NOMO-1 (cell line): ENCODE measurements around the gene RTN4IP1.
"Not testable (repeated sequence)": the region's sequence is repeated elsewhere in the genome, so short reads cannot be mapped to it uniquely, and the experiment has no call there.

Source experiments
- DNase-seq, 2 experiments: peaks; one replicate each; lab custom pipeline; 2025; ENCODE audit not compliant: unreplicated experiment in 2 of 2; lab: John Stamatoyannopoulos, UW

The RTN4IP1 gene

DNA sequence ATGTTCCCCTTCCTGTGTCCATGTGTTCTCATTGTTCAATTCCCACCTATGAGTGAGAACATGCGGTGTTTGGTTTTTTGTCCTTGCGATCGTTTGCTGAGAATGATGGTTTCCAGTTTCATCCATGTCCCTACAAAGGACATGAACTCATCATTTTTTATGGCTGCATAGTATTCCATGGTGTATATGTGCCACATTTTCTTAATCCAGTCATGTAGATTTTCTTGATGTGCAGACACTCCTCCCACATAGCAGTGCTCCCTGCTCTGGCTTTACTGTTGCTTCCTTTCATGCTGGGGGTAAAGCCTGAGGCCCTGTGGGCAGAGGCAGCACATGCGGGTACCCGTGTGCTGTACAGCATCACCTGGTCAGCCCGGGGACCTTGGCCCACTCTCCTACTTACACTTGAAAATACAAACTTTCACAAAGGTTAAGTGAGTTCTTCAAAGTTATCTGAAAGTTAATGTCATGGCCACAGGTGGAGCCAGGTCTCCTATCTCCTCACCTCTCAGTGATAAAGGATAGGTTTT lies 80.3 kb downstream of the RTN4IP1 start:
- DNase-seq = not testable (repeated sequence)

DNA sequence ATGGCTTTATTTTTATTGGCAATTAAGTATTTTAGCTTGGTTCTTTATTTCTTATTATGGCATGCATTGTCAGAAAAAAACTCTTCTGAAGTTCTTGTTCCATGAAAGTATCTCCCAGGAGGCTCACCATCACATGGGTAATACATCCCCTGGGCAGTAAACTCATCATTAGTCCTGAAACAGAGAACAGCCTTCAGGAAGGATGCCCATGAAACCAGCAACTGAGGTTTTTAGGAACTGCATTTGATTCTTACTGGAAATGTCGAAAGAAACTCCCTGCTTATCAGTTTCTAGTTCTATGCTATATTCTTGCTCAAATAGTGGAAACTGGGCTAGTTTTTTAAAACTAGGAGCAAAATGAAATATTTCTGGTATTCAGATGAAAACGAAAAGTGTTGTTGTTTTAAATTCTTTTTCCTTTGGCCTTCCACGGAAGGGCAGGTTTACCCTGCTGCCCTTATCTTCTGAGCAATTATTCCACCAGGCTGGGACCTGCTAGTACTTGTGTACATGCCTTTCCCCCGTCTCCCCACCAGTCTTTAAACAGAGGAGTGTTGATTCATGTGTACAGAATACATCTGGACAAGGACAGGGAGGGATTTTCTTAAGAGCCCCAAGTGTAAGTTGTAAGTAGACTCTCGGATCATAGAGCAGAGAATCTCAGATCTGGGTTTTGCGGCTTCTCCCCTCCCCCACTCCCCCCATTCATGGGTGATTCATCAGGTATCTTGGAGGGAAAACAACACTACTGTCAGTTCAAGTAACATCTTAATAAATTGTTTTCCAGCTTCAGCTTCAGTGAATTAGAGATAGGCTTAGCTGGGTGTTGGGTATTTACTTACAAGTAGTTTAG lies 81.5 kb downstream of the RTN4IP1 start:
- no peak for DNase-seq

DNA sequence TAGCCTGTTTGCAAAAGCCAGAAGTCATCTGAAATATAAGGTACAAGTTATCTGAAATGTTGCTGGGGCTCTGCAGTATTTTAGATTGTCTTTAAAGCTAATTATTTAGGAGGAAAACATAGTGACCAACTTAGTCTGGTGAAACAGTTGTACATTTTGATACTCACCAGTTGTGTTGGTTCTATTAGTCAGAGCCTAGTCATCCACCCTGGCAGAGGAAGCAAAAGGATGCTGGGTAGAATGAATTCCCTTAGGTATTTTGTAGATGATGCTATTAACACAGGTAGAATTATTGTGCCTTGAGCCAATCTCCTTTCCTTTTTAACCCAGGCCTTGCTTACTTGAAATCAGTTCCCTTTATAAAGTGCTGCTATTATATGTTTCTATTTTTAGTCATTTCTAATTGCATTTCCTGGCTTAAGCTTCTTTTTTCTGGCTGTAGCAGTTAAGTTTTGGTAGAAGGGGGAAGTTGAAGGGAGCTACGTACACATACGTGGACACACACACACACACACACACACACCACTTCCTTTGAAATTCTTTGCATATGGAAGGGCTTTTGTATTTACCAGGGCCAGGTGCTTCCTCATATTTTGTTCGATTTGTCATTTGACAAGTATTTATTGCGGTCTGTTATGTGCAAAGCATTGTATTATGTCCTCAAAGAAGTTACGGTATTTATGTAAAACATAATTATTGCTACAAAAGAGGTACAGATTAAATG lies 82.4 kb downstream of the RTN4IP1 start:
- DNase-seq = peak; percentile 87 to 96

DNA sequence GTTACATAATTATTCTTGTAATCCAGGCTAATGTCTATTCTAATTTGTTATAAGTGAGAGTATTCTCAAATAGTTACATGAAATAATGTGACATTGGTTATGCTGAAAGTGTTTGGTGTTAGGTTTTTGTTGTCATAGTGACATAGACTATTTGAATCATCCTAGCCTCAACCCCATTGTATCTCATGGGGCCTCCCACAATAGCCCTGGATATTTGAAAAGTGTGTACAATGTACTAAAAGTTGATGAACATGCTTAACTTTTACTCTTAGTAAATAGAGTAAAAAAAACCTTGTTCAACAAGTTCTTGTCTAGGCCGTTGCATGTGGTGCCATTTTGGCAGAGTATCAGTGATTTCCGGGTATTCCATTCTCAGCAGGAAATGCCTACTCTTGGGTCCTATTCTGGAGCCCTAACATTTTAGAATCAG lies 83.0 kb downstream of the RTN4IP1 start:
- no peak for DNase-seq

DNA sequence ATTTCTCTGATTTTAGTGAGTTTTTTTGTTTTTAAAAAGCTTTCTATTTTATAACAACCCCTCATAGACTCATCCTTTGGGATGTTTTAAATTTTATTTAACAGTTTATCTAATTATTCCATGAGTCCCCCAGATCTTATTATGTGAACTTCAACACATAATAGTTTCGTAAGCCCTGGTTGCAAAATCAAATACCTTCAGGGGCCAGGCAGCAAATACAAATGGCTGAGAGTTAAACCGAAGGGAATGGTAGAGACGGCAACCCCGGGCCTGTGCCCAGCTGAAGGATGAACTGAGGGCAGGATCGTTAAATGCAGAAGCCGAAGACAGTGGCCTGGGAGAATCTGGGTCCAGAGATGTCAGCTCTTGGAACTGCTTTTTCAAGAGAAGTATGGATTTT lies 88.4 kb downstream of the RTN4IP1 start:
- DNase-seq = no peak

DNA sequence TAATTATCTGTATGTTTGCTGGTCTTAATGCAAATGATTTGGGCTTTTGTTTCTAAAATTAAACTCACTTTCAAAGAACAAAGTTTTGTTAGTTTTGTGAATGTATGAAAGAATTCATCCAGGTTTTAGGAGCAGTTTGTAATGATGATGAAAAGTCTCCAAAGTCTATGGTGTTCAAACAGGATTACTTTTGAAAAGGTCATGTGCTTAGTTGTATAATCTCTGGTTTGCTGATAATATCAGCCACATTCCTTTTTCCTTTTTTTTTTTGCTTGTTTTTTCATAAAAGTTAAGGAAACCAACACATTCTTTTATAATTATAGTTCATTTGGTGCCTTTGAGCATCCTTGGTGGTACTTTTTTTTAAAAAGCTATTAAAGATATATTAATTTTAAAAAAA lies 88.9 kb downstream of the RTN4IP1 start:
- no peak for DNase-seq

DNA sequence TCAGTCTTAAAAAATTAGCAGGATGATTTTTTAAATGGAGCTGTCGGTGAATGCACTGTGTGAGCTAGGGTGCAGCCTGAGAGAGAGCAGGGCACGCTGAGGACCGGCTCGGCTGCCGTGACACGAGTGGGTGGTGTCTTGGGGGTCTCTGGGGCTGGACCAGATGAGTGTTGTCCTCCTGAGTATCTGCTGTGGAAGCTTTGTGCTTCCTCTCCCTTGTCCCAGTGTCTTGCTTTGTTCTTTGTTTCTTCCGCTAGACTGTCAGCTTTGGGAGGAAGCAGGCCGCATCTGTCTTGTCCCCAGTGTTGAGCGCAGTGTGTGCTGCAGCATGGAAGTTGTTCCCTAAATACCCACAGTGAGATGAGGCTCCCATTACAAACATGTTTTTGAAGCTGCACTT lies 89.4 kb downstream of the RTN4IP1 start:
- DNase-seq = peak in 1 of 2 experiments; percentile 14

DNA sequence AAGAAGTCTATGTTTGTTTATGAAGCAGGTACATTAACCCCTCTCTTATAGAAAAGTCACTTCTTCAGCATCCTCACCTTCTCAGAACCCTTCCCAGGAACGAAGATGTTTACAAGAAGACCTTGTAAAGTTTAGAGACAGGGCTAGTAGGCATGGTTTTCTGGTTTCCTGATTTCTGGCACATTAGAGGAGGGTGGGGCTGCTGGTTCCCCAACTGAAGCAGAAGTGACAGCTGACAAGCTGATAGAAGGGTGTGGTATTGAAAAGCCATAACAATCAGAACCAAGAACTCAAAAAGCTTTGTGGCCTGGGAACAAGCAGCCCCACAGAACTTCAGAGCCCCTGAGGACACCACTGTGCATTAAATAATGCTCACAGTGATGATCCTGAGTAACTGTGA lies 91.2 kb downstream of the RTN4IP1 start:
- DNase-seq = peak in 1 of 2 experiments; percentile 18

DNA sequence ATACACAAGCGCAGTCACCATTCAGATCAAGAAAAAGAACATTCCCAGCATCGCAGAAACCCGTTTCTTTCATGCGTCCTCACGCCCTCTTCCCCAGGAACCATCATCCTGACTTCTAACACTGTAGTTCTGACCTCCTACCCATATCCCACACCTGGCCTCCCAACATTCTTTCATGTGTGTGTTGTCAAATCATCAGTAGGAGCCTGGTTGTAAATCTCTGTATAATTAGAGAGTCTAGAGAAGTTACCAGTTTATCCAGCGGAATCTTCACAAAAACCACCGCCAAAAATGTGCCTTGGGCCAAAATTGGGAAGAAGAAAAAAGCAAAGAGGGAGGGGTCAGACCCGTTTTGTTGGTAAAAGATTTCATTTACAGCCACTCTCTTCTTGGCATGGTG lies 91.6 kb downstream of the RTN4IP1 start:
- no peak for DNase-seq

DNA sequence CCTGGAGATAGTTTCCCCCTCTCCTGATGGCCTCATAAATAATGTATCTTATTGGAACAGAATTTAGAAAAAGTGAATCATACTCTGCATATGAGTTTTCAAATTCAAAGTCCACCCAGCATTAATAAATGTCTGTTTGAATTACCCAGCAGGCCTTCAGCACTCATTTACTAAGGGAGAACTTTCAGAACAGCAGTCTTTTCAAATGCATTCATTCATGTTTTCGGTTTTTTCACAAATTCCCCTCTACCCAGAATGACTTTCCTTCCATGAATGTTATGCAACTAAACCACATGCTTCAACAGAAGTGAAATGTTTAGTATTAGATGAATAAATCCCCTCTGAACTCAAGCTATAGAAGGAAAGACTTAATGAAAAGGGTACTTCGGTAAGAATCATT lies 92.4 kb downstream of the RTN4IP1 start:
- DNase-seq = peak in 1 of 2 experiments; percentile 37

DNA sequence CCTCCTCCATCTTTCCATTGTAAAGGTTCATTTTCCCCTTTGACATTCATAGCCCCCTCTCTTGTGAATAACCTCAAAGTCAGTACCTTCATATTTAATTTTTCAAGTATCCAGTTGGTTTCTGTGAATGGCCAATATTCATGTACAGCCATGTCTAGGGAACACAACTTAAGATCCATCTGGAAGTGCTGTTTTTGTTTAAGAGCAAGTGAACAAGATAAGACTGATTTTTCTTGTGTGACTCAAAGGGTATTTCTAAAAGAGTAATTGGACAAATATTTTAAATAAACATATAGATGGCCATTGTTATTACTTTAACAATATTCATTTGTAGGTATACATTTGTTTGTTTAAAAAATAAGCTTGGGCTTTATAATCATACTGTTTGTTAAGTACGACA lies 92.9 kb downstream of the RTN4IP1 start:
- no peak for DNase-seq

DNA sequence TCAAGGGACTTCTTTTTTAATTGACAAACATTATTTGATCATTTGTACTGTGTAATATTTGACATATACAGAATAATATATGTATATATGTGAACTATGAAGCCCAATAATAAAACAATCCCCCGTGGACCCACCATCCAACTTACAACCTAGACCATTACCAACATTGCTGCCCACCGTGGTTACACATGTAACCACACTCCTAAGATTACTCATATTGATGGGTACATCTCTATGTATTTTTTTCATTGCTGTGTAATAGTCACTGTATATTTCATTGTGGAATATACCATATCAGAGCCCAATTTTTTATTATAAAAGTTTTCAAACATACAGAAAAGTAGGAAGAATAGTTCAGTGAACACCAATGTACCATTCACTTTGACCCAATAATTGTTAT lies 94.3 kb downstream of the RTN4IP1 start:
- DNase-seq = no peak

DNA sequence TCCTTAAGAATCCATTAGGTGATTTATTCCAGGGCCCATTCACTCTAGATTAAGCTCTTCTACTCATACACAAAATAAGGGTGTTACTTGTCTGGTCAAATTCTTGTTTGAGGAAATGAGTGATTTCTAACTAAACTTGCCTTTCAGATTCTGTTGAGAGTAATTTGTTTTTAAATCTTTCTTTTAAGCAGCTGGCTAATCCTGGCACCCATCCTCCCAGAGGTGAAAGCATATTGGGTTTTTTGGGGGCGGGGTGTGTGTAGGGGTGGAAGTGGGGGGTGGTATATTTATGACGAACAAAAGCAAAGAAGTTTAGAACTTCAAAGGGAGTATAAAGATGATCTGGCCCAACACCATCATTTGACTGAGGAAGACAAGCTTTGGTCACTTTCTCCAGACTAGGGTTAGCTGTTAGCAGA lies 94.7 kb downstream of the RTN4IP1 start:
- DNase-seq = no peak

DNA sequence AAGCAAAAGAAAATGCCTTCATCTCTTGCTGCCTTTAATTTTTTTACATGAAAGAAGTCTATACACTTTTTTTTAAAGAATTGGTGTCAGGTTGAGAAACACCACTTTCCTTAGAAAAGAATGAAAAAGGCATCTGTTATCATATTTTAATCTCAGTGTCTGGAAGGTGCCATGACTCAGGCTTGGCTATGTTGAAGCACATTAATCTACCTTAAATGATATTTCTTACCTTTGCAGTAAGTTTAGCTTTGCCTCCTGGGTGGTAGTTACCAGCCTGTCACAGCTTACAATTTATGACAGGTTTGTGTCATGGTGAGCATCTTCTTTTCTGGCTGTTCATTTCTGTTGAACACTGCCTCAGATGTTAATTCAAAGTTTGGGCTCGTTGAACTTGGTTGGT lies 95.3 kb downstream of the RTN4IP1 start:
- DNase-seq = no peak

DNA sequence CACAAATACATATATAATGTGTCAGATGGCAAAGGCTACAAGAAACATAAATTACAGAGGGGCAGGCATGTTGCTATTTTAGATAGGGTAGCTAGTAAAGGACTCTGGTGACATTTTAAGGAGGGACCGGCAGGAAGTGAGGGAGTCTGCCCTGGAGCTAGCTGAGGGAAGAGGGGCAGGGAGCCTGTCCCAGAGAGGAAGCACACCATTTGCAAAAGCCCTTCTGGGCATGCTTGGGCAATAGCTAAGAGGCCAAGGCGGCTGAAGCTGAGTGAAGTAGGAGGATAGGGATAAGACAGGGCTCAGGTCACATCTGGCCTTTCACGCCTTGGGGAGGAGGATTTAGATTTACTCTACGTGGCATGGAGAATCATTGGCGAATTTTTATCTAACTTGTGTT lies 96.2 kb downstream of the RTN4IP1 start:
- DNase-seq = no peak

DNA sequence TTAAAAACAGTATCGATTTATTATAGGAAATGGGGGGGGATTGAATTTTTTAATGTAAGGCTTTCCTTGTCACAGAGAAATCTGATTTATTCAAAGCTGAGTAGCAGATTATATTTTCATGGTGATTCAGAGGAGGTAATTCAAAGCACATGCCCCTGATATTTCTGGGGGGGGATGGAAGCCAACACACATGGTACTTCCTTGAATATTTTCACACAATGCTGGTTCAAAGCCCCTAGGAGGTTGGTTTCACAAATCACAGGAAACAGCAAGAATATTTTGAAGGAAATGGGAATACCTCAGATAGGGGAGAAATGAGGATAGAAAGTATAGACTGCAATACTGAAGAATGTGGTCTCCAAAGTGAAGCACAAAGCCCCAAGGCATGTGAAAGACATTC lies 98.8 kb downstream of the RTN4IP1 start:
- no peak for DNase-seq

DNA sequence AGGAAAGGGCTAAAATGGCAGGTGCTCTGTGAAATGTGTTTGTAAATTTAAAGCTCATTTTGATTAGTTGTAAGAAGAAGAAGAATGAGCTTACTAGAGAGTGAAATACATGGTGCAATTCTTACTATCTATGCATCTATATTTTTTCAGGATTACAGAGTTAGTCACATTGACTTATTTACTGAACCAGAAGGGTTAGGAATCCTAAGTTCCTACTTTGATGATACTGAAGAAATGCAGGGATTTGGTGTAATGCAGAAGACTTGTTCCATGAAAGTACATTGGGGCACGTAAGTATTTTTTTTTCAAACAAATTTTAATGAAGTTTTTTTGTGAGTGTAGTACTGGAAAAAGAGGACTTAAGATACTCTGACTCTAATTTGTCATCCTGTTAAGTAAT lies 99.3 kb downstream of the RTN4IP1 start:
- no peak for DNase-seq

DNA sequence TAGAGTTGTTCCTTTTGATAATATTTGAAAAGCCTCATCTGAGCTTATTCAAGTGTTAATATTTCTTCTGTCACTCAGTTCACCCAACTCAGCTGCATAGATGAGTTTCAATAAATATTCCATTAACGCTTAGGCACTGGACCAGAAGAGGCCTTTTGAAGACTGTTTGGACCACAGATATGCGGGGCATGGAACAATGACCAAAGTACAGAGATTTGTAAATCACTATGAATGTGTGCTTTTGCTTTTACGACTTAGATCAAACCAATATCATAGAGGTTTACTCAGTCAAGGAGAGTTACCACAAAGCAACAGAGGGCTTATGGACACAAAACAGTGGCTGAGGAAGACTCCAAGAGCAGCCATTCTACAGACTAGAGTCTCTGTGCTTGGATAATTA lies 99.9 kb downstream of the RTN4IP1 start:
- no peak for DNase-seq

DNA sequence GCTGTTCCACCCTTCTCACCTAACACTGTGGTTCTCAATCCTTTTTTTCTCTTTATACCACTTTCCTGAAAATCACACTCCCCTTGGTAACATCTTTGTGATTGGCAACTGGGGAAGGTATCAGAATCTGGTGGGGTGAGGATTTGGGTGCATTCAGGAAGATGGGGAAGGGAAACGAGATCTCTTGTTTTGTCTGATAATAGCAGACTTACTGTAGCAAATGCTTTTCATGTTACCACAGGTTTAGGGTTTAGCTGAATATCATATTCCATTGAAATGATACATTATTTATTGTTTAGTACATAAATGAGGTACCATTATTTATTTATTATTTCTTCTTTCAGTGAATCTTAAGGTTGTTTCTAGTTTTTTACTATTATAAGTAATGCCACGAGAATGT lies 100.8 kb downstream of the RTN4IP1 start:
- DNase-seq = no peak

DNA sequence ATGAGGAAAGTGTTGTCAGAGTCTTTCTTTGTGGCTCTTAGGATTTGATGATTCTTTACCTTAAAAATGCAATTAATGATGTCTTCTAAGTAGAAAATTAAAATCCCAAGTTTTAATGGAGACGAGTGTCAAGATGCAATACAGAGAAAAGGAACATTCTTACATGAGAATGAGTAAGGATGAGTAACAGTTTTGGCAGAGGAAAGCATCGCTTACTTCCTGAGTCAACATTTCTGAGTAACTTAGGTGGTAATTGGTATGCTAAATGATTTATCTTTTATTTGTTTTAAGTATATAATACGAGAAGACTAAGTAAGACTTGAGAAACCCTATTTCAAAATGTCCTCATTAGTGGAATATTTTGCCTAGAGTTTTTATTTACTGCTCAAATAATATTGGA lies 101.3 kb downstream of the RTN4IP1 start:
- DNase-seq = no peak

DNA sequence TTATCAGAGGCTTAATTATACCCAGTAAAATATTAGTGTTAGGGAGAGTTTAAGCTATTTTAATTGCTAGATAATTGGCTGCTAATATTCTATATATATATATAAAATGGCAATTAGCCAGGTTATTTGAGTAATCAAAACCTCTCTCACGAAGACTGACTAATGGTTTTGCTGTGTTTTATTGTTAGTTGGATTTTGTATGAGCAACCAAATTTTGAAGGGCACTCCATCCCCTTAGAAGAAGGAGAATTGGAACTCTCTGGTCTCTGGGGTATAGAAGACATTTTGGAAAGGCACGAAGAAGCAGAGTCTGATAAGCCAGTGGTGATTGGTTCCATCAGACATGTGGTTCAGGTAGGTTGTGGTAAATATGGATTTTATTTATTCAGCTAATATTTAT lies 102.2 kb downstream of the RTN4IP1 start:
- DNase-seq = no peak

DNA sequence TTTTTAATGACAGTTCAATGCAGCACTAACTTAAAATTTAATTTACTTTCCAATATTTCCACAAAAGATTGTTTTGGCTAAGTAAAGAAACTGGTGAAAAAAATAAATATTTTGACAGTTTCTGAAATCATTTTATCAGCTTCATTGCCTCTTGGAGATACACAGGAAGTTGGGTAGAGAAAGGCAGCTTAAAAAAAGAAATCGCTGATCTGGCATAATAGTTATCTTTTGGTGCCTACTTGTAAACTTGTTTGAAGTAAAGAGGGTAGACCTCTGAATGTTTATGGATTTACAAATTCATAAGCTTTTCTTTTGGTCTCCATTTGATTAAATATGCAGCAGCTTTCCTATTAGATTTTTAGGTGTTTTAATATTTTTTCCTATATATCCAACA lies 103.4 kb downstream of the RTN4IP1 start:
- no peak for DNase-seq
